Skin of body (tissue), 2 donors: ENCODE measurements around the gene KHDRBS2. TPM values are rescaled to one million over a fixed set of nuclear protein-coding genes. Genes with fewer than 3 reads are reported as not detected.

ENCODE experiments used
- DNase-seq: peaks from one replicate; lab custom pipeline; 2025; lab: John Stamatoyannopoulos, UW
- total RNA-seq: library from RNA; depleted of rRNA; stranded (reverse); fragments of >200 nt; gene quantifications from one replicate; pipeline ENCODE4 v1.2.3, GENCODE V29; 2014

Gene KHDRBS2
- total RNA-seq, 1 donor from 2014 or later = 0.30 TPM

DNA sequence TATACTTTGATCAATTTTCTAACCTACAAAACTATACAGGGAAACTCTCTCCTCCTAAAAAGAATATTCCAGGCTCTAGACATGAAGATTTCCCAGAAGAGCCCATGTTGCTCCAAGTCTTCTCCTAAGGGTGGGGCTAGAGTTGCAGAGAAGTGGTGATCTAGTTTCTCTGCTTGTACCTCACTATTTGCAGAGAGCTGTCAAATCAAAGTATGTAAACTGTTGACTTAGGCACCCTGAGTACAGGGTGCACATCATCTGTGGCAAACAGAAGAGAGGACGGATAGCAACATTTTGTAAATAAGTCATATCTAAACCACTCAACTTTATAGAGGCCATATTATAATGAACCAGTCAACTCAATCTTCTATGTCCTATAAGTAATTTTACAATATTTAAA lies 250.1 kb downstream of the KHDRBS2 start:
- no peak for DNase-seq

DNA sequence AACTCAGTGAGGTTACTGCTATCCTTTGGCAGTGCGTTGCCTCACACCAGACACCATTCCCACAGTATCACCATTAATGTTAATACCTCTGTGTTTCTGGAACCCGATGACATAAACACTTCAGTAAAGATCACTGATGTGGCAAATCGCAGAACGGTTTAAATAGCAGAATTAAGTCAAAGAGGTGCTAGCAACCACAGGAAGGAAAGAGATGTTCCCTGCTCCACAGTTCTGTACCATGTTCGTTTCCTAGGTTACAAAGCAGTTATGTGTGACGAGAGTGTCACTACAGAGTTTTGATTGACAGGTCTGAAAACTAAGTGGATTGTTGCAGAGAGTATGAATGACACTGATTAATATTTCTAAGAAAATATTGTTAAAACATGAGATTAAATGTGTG lies 272.3 kb downstream of the KHDRBS2 start:
- DNase-seq = no peak

DNA sequence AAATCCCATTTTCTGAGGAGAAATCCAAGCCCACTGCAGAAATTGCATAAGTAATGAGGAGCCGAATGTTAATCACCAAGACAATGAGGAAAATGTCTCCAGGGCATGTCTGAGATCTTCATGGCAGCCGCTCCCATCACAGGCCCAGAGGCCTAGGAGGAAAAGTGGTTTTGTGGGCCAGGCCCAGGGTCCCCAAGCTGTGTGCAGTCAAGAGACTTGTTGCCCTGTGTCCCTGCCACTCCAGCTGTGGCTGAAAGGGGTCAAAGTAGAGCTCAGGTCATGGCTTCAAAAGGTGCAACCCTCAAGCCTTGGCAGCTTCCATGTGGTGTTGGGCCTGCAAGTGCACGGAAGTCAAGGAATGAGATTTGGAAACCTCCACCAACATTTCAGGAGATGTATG lies 276.6 kb downstream of the KHDRBS2 start:
- DNase-seq = no peak

DNA sequence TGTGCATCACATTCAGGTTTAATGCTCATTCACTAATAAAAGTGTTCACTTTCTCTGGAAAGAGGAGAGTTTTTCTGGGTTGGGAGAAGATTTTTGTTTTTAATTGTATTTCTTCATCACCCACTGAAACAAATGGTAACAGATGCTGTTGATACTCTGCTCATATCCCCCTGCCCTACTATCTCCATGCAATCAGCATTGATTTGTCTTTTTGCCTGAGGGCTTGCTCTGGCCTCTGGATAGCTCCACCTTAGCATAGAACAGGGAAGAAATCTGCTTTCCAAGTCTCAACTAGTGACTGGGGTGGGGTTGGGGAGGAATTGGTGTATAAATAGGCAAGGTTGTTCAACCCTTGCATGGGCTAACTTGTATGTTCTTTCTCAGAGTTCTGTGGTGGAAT lies 296.4 kb downstream of the KHDRBS2 start:
- DNase-seq = no peak

DNA sequence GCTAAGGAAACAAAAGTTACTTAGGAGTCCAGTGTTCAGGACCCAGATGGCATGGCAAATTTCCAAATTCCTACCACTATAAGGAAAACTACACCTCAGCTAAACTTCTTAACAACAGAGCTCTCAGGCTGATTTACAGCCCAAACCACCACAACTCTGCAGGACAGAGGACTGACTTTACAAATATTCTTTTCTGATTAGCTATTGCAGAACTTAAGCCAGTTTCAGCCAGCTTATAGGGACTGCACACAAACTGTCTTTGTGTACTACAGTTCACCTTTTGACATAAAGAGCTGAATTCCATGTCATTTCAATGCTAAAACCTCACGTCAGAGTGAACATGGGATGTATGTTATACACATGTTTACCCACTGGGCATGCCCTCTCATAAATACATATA lies 305.4 kb downstream of the KHDRBS2 start:
- no peak for DNase-seq

DNA sequence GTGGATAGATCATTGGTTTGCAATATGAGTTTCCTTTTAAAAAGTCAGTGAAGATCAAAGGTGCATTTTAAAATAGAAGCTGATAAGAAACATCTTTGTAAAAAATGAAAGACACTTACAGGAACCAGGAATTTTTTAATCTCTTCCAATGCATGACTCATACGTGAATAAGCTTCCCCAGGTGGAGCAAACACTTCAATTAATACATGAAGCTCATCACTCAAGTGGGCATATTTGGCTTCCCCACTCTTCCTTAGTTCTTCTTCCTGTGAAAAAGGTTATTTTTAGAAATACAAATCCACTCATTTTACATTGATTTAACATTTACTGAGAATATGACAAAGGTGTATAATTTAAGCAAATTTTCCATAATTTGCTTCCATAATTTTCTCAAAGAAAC lies 308.1 kb downstream of the KHDRBS2 start:
- no peak for DNase-seq

DNA sequence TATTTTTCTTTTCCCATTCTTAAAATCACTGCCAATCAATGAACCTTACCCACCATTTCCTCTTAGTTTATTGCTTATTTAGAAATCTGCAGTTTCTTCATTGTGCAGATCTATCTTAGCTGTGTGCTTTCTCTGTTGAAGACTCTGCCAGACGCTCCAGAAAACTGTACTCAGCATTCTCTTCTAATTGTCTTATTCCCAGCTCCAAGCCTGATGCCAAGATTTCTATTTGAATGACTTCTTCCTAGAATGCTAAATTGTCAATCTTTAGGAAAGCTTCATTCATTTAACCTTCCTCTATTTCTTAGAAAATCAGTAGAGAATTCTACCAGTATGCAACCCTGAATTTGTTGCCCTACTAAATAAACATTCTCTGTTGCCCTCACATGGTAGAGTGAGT lies 308.9 kb downstream of the KHDRBS2 start:
- DNase-seq = peak; percentile 1

DNA sequence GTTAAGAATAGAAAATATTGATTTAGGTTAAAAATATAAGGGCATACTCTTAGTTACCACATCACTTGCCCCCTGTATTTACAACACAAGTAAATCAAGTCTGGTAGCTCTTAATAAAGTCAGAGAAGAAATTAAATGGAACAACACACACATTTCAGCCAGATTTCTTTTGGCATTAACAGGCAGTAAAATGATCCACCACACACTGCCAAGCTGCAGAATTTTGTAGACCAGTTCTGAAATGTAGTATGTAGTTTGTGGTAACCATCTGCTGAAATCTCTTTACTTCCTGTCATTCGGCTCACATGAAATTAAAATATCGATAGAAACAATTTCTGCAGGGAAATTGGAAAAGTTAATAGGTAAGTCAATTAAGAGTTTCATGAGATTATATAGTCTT lies 326.8 kb downstream of the KHDRBS2 start:
- no peak for DNase-seq

DNA sequence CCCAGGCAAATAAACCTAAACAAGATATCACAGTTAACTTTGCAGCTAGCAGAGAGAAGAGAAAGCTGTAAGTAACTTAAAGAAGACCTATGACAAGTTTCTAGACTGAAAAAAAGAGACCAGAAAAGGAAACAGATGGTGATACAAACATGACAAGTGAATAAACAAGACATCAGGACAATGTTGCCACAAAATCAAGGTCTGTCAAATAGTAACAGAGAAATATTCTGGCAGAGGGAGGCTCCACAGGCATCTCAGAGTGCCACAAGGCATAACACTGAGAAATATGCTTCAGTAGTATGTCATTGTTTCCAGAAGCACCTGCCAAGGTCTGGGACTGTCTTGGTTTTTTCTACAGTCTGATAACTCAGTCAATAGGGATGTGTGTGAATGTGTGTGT lies 332.2 kb downstream of the KHDRBS2 start:
- DNase-seq = no peak

DNA sequence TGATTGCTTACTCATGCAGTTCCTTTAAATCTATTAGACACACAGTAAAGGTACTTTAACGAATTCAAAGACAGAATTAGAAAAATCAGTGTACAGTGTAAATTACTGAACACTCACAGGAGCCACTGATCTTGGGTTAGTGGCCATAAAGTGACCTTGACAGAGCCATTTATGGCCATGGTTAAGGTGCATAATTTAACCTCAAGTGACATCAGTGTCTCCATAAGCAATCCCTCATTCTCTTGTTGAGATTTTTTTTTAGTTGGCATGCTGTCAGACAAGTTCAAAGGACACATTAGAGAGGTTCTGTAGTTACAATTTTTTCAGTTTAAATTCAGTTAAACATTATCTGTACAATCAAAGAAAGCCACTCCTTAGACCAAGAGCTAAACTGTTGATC lies 334.4 kb downstream of the KHDRBS2 start:
- no peak for DNase-seq

DNA sequence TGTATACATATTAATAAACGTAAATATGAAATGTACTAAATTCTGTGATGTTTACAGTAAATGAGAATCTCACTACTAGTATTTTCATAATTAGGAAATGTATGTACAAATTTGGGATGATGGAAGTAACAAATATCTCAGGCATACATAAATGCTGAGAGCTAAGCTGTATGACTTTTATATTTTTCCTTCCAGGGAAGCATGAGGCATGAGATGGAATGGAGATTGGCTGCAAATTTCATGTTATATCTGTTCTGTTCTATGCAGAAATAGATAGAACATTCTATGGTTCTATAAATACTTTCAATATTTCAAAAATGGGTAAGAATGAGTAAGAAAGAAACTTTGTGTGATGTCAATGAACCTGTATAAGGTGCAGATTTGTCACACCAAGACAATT lies 335.2 kb downstream of the KHDRBS2 start:
- no peak for DNase-seq

DNA sequence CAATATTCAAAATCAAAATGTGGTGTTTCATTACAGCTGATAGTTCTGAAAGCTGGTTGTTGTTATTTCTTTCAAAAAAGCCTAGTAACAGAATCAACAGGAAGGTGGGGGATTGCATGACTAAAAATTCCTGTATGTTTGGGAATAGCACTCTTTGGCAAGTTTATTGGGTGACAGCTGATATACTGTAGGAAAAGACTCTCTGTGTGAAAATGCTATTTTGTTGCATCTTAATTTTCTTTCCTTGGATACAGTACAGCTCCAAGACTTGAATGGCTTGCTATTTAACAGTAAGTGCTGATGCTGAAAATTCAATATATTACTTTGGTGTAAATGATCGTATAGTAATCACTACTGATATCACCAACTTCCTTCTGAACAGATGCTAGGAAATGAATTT lies 336.1 kb downstream of the KHDRBS2 start:
- no peak for DNase-seq

DNA sequence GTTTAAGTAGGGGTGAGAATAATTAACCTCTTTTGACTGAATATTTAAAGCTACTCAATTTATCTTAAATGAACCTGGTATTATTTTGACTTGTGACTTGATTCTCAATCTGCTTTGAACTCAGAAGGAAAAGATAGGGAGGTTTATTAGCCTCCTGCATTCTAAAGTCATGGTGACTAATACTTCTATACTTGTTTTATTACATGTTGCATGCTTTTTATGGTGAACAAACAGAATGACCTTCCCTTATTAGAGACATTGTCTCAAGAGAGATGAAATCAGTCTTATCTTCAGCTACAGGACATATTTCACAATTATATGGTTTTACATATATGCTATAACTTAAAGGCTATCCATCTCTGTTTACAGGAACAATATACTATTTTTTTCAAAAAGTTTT lies 336.9 kb downstream of the KHDRBS2 start:
- DNase-seq = no peak

DNA sequence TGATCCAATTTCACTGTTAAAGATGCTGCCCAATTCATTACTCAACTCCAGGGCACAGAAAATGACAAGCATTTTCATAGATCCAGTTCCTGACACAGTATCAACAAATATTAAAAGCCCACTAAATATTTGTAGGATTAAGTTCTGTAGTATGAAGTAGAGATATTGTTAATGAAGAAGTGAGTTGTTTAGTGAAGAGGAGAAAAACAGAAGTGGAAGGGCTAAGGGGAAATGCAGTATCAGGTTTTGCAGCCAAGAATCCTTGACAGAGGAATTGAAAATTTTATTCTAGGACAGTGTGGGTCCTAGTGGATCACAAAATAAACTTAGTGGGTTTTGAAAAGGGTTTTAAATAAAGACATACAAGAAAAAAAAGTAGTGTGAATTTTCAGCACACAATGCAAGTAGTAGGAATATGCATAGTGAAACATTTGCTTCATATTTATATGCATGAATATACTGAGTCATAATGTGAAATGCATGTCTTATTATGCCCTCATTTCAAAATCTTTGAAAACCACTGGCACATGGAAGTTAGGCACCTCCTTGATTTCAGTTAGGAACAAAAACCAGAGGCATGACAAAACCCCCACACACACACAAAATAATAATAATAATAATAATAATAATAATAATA lies 338.6 kb downstream of the KHDRBS2 start:
- no peak for DNase-seq

DNA sequence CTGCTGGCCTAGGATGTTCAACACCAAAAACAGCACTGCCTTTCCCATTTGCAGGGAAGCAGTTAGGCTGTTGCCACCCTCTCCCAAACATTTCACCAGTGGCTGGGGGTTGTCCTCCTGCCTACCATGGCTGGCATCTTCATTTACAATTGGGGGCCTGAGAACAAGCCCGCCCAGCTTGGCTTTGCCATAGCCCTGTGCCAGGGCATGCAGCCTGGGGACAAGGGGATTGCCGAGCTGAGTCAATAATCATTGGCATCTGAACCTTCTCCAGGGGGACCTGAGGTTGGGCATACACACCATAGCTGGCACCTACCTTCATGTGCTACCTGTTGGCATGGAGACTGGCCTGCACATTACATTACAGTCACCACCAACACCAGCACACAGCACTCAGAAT lies 345.1 kb downstream of the KHDRBS2 start:
- DNase-seq = no peak

DNA sequence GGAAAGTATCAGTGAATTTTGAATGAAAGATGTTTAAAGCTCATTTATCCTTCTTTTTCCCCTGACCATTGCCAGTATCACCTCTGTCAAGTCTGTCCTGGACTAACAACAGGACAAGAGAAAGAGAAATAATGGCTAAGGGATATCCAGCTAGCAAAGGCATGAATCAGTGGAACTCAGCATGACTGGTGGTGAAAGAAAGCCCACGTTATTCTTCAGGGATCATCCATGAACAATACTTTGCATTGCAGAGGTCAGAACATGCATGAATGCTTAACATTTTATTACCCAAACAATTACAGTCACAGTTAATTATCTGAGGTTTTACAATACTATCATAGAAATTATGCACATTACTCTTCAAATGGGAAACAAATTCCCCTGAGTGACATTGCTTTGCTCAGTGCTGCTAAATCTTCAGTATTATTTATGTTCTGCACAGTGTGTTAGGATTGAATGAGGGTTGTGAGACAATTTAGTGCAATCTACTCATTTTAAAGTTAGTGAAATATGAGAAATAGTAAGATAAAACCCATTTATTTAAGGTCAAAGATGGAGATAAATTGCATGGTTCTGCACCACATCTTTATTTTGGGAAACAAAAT lies 350.7 kb downstream of the KHDRBS2 start:
- DNase-seq = no peak

DNA sequence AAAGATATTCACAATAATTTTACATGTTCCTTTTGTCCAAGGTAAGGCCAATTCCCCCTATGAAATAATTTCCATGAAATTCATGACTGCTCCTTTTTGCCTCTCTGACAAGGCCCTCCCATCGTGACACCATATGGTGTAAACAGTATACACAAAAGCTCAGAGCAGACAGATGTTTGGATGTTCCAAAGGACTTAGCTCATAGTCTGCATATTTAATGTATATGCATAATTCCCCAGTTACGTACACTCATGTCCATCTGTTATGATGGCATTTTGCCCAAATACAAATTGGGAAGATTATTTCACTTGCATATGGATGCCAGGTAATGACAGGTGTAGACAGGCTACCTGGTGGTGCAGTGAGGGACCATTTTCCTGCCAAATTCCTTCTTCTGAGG lies 376.5 kb downstream of the KHDRBS2 start:
- no peak for DNase-seq

DNA sequence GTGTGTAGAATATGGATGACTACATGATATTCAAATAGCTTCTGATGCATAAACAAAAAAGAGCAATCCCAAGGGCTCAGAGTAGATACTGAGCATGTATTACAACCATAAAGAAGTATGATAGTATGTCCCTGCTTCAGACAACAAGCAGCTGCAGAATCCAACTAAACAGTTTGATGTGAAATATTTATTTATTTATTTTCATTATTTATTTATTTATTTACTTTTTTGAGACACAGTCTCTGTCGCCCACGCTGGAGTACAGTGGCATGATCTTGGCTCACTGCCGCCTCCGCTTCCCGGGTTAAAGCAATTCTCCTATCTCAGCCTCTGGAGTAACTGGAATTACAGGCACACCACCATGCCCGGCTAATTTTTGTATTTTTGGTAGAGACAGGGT lies 384.3 kb downstream of the KHDRBS2 start:
- no peak for DNase-seq

DNA sequence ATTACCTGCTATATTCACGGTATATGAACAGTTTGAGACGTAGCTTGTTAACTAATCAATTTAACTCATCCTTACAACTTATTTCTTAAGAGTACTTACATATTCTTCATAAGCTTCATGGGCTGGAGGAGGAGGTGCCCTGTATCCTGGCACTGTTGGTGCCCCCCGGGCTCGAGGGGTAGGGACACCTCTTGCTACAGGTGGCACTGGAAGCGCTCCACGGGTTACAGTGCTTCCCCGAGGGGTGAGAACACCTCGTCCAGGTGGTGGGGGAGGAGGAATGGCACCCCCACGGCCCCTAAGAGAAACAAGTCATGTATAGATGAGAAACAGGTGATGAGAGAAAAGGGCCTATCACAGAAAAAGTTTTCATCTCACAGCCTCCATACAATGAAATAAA lies 391.5 kb downstream of the KHDRBS2 start:
- no peak for DNase-seq

DNA sequence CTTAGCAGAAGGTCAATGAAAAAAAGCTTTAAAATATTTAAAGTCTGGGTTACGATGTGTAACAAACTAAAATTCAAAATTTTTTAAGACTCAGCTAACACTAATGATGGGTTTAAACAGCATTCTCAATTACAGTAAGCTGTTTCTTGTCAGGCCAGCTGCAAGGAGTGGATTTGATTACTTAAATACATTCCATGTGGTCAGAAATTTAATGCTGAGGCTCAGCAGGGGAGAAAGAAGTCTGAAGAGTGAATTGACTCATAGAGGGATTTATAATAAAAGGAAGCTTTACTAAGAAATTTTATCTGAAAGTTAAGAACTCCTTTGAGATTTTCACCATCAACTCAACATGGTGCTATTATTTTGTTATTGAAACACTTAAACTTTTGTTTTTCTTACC lies 398.6 kb downstream of the KHDRBS2 start:
- DNase-seq = peak; percentile 65

DNA sequence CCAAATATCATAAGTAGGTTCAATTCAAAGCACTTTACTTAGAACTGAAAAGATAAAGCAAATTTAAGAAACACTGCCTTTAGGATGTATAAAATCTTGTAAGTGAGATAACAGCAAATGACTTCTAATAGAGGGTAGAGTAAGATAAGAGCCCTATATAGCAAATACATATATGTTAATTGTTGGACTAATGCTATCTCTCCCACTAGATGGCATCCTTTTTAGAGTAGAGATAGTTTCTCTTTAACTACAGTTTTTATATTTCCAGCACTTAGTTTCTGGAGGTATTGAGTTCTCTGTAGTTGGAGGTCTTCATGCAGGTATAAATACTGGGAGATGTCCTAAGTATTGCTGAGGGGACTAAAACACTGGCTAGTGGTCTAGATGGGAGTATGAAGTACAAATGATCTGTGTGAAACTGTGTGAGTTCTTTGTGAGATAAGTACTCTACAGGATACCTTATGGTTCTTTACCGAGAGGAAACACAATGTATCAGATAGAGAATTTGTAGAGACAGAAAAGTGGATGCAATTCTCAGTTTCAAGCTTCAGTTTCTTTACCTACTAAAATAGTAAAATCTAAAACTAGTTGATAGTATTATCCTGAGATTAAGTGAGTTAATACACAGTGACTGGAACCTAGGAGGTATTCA lies 399.3 kb downstream of the KHDRBS2 start:
- DNase-seq = no peak

DNA sequence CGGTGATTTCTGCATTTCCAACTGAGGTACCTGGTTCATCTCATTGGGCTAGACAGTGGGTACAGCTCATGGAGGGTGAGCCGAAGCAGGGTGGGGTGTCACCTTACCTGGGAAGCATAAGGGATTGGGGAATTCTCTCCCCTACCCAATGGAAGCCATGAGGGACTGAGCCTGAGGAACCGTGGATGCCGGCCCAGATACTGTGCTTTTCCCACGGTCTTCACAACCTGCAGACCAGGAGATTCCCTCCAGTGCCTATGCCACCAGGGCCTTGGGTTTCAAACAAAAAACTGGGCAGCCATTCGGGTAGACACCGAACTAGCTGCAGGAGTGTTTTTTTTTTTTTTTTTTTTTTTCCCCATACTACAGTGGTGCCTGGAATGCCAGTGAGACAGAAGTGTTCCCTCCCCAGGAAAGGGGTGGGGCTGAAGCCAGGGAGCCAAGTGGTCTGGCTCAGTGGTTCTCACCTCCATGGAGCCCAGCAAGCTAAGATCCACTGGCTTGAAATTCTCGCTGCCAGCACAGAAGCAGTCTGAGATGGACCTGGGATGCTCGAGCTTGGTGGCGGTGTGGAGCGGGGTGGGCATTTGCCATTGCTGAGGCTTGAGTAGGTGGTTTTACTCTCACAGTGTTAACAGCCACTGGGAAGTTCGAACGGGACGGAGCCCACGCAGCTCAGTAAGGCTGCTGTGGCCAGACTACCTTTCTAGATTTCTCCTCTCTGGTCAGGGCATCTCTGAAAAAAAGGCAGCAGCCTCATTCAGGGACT lies 416.2 kb downstream of the KHDRBS2 start:
- no peak for DNase-seq
